GM12865 (cell line): ENCODE measurements around the gene ABCD1.
"Not testable (repeated sequence)": the region's sequence is repeated elsewhere in the genome, so short reads cannot be mapped to it uniquely, and the experiment has no call there.

Experiments used
- DNase-seq: peaks from one replicate; pipeline ENCODE4 v3.0.0; 2010; ENCODE audit warnings: low read depth
- H3K4me3 ChIP-seq: 2 replicates; pipeline ENCODE4 v1.5.1; 2011; ENCODE audit warnings: mild to moderate bottlenecking, low read depth, low read length, control low read depth
- TF ChIP-seq, protein P1 (sequence below): IDR thresholded peaks from 2 replicates; pipeline ENCODE4 v1.5.1; 2011; ENCODE audit warnings: low read length, control low read depth, low read depth, inconsistent platforms; ENCODE audit not compliant: insufficient read depth; ENCODE audit errors: missing control alignments

Gene ABCD1

DNA sequence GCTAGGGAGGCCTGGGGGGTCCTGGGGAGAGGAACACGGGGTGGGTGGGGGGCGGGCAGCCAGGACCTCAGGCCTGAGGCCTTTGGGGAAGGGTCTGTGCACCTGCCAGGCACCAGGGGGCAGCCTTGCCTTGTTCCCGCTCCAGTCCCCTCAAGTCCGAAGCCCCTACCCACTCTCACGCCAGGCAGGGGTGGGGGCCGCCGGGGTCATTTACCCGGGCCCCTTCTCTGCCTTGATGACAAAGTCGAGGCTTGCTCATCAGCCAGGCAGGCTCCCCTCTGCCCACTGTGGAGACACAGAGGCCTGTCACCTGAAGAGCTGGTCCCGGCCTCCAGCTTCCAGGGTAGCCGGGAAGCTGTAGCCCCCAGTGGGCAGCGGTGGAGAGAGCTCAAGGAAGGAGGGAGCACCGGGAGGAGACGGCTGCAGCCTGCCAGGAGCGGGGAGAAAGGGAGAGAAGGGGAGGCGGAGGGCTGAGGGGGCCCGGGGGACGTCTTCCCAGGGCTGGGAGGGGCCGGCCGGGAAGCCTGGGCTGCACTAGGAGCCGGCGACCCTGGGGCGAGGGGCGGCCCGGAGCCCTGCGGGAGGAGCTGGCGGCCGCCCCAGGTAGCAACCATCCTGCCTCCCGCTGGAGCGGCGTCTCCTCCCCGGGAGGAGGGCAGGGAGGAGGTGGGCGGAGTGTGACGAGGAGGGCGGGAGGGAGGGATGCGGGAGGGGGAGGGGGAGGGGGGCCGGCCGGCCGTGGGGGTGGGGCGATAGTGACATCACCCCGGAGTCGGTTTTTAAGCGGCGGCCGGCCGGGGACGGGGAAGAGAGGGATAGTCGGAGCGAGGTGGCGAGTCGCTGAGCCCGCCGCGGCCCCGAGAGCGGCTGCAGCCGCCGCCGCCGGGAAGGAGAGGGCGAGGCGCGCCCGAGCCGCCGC, 37.3 kb upstream of the ABCD1 start, which contains the start of gene SLC6A8:
TSS of gene SLC6A8 (plus strand) at position 806 of the 919 bp plus-strand sequence. CDS start 649 bp downstream, outside the sequence.
- TF ChIP-seq, protein P1, sequence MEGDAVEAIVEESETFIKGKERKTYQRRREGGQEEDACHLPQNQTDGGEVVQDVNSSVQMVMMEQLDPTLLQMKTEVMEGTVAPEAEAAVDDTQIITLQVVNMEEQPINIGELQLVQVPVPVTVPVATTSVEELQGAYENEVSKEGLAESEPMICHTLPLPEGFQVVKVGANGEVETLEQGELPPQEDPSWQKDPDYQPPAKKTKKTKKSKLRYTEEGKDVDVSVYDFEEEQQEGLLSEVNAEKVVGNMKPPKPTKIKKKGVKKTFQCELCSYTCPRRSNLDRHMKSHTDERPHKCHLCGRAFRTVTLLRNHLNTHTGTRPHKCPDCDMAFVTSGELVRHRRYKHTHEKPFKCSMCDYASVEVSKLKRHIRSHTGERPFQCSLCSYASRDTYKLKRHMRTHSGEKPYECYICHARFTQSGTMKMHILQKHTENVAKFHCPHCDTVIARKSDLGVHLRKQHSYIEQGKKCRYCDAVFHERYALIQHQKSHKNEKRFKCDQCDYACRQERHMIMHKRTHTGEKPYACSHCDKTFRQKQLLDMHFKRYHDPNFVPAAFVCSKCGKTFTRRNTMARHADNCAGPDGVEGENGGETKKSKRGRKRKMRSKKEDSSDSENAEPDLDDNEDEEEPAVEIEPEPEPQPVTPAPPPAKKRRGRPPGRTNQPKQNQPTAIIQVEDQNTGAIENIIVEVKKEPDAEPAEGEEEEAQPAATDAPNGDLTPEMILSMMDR = peak; percentile 35
- DNase-seq = peak; percentile 40
- H3K4me3 ChIP-seq = no peak within 1 kb of the TSS; the same call in 1 of the 2 replicates

DNA sequence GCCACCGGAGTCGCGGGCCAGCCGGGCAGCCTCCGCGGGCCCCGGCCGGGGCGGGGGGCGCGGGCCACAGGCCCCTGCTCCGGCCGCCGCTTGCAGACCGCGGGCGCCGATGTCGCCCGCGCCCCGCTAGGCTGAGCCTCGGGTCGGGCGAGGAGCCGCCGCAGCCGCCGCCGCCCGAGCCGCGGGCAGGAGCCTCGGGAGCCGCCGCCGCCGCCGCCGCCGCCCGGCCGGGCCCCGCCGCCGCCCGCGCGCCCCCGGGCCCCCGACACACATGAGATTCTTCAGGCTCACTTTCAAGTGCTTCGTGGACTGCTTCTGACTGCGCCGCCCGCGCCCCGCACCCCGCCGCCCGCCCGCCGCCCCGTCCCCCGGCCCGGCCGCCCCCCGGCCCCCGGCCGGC, 36.6 kb upstream of the ABCD1 start:
- no peak overlapping the region for H3K4me3 ChIP-seq
- no peak for DNase-seq
- TF ChIP-seq, protein P1 = no peak

DNA sequence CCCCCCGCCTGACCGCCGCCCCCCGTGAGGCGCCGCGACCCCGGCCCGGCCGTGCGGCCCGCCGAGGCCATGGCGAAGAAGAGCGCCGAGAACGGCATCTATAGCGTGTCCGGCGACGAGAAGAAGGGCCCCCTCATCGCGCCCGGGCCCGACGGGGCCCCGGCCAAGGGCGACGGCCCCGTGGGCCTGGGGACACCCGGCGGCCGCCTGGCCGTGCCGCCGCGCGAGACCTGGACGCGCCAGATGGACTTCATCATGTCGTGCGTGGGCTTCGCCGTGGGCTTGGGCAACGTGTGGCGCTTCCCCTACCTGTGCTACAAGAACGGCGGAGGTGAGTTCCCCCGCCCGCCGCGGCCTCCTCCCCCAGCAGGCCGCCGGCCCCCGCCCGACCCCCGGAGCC, 36.1 kb upstream of the ABCD1 start:
- no peak overlapping the region for H3K4me3 ChIP-seq
- DNase-seq = no peak
- TF ChIP-seq, protein P1 = no peak

DNA sequence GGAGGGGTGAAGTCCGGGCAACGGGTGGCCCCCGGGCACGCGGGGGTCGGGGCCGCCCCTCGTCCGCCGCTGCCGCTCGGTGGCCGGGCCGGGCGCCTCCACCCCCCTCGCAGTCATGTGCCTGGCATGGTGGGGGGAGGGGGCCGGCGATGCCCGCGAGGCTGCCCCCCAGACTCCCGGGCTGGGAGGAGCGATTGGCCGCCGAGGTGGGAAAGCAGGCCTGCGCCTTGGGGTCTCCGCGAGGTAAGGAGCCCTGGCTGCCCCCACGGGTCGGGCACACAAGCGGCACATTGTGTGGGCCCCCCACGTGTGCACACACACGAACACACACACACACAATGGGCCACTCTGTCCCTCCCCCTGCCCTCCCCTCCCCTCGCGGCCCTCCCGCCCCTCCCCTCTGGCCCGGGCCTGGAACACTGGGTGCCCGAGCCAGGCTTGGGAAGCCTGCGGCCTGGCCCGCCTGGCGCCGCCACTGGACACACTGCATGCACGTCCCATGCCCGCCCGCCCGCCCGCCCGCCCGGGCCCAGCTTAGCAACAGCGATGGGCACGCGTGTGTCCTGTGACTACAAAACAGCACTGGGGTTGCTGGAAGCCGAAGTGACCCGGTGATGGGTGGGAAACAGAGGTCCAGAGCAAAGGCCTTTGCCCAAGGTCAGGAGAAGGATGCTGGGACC, 35.6 kb upstream of the ABCD1 start:
- TF ChIP-seq, protein P1 = no peak
- no peak for DNase-seq
- no peak overlapping the region for H3K4me3 ChIP-seq

DNA sequence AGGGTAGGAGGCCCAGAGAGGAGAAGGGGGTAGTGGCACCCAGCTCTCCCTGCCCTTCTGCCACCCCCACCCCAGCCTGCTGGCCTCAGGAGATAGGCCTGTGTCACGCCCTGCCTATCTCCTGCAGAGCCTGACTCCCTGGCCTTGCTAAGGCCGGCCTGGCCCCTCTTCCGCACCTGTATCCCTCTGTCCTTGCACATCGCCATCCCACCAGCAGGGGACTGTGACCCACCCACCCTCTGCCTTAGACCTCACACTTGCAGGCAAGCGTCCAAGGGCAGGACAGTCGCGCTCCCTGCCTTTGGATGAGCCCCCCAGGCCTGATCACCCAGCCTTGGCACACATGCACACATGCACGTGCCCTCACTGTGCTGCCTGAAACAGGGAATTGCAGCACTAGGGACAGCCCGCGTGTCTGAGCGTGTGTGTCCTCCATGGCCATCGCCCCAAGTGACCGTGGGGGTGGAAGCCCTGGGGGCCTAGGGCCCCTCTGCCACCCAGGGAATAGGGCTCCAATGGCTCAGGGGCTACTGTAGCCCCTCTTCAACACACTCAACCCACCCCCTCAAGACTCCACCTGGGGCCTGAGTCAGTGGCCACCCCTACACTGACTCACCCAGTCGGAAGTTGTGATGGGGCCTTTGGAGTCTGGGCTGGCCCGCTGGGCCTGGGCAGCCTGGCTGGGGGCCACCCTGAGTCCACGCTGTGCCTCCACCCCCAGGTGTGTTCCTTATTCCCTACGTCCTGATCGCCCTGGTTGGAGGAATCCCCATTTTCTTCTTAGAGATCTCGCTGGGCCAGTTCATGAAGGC, 34.8 kb upstream of the ABCD1 start:
- no peak for DNase-seq
- no peak overlapping the region for H3K4me3 ChIP-seq
- TF ChIP-seq, protein P1 = no peak

DNA sequence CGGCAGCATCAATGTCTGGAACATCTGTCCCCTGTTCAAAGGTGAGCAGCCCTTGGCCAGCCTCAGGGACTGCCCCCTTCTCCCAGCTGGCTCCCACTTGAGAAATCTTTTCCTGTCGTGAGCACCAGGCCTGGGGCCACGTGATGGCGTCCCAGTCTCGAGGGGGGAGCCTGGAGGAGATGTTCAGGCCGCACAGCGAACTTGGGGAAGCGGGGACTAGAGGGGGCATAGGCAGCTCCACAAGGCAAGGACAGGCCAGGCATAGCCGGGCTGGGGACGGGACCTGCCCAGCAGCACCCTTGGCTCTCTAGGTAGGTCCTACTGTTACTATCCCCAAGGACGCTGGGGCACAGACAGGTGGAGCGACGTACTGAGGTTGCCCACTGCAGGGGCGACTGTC, 34.2 kb upstream of the ABCD1 start:
- DNase-seq = no peak
- H3K4me3 ChIP-seq = no peak overlapping the region
- TF ChIP-seq, protein P1 = no peak

DNA sequence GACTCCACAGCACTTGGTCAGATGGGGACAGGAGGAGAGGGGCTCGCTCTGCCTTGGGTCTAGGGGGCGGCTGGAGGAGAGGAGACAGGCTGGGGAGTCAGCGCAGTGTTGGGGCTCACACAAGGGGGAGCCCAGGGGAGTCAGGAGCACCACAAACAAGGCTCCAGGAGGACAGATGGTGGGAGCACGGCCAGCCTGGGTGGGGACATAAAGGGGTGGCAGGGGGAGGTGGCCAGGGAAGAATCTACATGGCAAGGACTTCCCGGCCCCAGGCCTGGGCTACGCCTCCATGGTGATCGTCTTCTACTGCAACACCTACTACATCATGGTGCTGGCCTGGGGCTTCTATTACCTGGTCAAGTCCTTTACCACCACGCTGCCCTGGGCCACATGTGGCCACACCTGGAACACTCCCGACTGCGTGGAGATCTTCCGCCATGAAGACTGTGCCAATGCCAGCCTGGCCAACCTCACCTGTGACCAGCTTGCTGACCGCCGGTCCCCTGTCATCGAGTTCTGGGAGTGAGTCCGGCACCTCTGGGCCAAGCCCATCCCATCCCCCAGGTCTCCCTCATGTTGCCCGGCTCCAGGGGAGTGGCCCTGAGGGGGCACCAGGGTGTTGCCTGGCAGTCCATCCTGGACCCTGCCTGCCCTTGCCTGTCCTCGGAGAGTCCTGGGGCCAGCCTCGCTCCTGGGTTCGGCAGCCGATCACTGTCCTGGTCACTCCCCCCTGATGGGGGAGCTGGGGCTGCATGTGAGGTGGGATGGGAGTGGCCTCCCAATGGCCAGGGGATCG, 33.4 kb upstream of the ABCD1 start:
- DNase-seq, H3K4me3 ChIP-seq: not testable (repeated sequence)
